Measurements from ENCODE around the gene EFCAB14.

Gene EFCAB14

GRCh38 chr1:46645815-46646214 lies 73.1 kb downstream of the EFCAB14 start:
- Histone ChIP-seq H3K79me2 (ENCODE audit: insufficient read depth, low read depth) (no peaks in the 10 kb centered on the region), H4K20me1 (ENCODE audit: insufficient read depth) (no peaks in the 10 kb centered on the region), H3K4me3 (IDR thresholded peaks at IDR 0.05; ENCODE audit: insufficient read depth, low read depth, low read length) (no peak overlapping the region), H2AFZ (ENCODE audit: low read depth) (no peak overlapping the region), H3K9ac (no peak overlapping the region), H3K27ac (no peak overlapping the region), H3K4me2 (no peak overlapping the region), H3K4me1 (ENCODE audit: low read depth, poor library complexity, severe bottlenecking) (peaks cover 17% of the 10 kb centered on the region), H3K27me3 (ENCODE audit: insufficient read depth, low read depth) (no peaks in the 10 kb centered on the region), H3K36me3 (ENCODE audit: insufficient read depth) (no peaks in the 10 kb centered on the region)
- TF ChIP-seq CTCF (conservative IDR thresholded peaks at IDR 0.05; ENCODE audit: low read depth, low read length) = no peak

- Histone ChIP-seq H2AFZ (ENCODE audit: low read depth) (no peak overlapping the region), H3K79me2 (ENCODE audit: insufficient read depth, low read depth) (no peaks in the 10 kb centered on the region), H3K4me3 (IDR thresholded peaks at IDR 0.05; ENCODE audit: insufficient read depth, low read depth, low read length) (no peak overlapping the region), H3K36me3 (ENCODE audit: insufficient read depth) (no peaks in the 10 kb centered on the region), H3K27ac (no peak overlapping the region), H3K4me2 (peak overlapping the region; percentile 17; the same call in 1 of the 2 replicates), H3K4me1 (ENCODE audit: low read depth, poor library complexity, severe bottlenecking) (peaks cover 17% of the 10 kb centered on the region), H3K9ac (no peak overlapping the region), H3K27me3 (ENCODE audit: insufficient read depth, low read depth) (no peaks in the 10 kb centered on the region), H4K20me1 (ENCODE audit: insufficient read depth) (no peaks in the 10 kb centered on the region)
- no peak for TF ChIP-seq CTCF (conservative IDR thresholded peaks at IDR 0.05; ENCODE audit: low read depth, low read length)
These were observed 75.5 kb downstream of the EFCAB14 start for GRCh38 chr1:46643368-46643775.

- Histone ChIP-seq H4K20me1 (ENCODE audit: insufficient read depth) (no peaks in the 10 kb centered on the region), H3K4me3 (IDR thresholded peaks at IDR 0.05; ENCODE audit: insufficient read depth, low read depth, low read length) (no peak overlapping the region), H3K9ac (no peak overlapping the region), H3K4me2 (no peak overlapping the region), H3K36me3 (ENCODE audit: insufficient read depth) (no peaks in the 10 kb centered on the region), H3K27ac (no peak overlapping the region), H2AFZ (ENCODE audit: low read depth) (no peak overlapping the region), H3K27me3 (ENCODE audit: insufficient read depth, low read depth) (no peaks in the 10 kb centered on the region), H3K4me1 (ENCODE audit: low read depth, poor library complexity, severe bottlenecking) (peaks cover 17% of the 10 kb centered on the region), H3K79me2 (ENCODE audit: insufficient read depth, low read depth) (no peaks in the 10 kb centered on the region)
- no peak for TF ChIP-seq CTCF (conservative IDR thresholded peaks at IDR 0.05; ENCODE audit: low read depth, low read length)
These were observed 76.7 kb downstream of the EFCAB14 start for GRCh38 chr1:46642115-46642680.

- Histone ChIP-seq H2AFZ (ENCODE audit: low read depth) (no peak overlapping the region), H3K4me1 (ENCODE audit: low read depth, poor library complexity, severe bottlenecking) (peaks cover 17% of the 10 kb centered on the region), H3K36me3 (ENCODE audit: insufficient read depth) (no peaks in the 10 kb centered on the region), H4K20me1 (ENCODE audit: insufficient read depth) (no peaks in the 10 kb centered on the region), H3K27ac (no peak overlapping the region), H3K4me3 (IDR thresholded peaks at IDR 0.05; ENCODE audit: insufficient read depth, low read depth, low read length) (no peak overlapping the region), H3K27me3 (ENCODE audit: insufficient read depth, low read depth) (no peaks in the 10 kb centered on the region), H3K4me2 (no peak overlapping the region), H3K79me2 (ENCODE audit: insufficient read depth, low read depth) (no peaks in the 10 kb centered on the region), H3K9ac (no peak overlapping the region)
- no peak for TF ChIP-seq CTCF (conservative IDR thresholded peaks at IDR 0.05; ENCODE audit: low read depth, low read length)
These were observed 79.4 kb downstream of the EFCAB14 start for GRCh38 chr1:46639547-46639946.
